8988T (cell line): ENCODE results near the gene TBCD.

Experiments
- DNase-seq: peaks from one replicate; pipeline ENCODE4 v3.0.0; 2011

TBCD gene

GRCh38 chr17:82793974-82794630 is 42.2 kb downstream of the TBCD start:
- DNase-seq, result no peak

- DNase-seq, result no peak
Observed at GRCh38 chr17:82794781-82795482, 43.1 kb downstream of the TBCD start.

GRCh38 chr17:82795615-82796014 is 43.8 kb downstream of the TBCD start:
- DNase-seq, result no peak

- no peak for DNase-seq
Observed at GRCh38 chr17:82797061-82797460, 45.2 kb downstream of the TBCD start.

- DNase-seq, result no peak
Observed at GRCh38 chr17:82798752-82799151, 46.9 kb downstream of the TBCD start.

- no peak for DNase-seq
Observed at GRCh38 chr17:82799591-82799990, 47.7 kb downstream of the TBCD start.

GRCh38 chr17:82800885-82801284 is 49.0 kb downstream of the TBCD start:
- DNase-seq, result no peak

- no peak for DNase-seq
Observed at GRCh38 chr17:82801377-82801970, 49.6 kb downstream of the TBCD start.

- no peak for DNase-seq
Observed at GRCh38 chr17:82802075-82802780, 50.4 kb downstream of the TBCD start.

GRCh38 chr17:82803185-82803584 is 51.3 kb downstream of the TBCD start:
- DNase-seq, result no peak

- no peak for DNase-seq
Observed at GRCh38 chr17:82803606-82804005, 51.7 kb downstream of the TBCD start.

GRCh38 chr17:82804442-82805191 is 52.8 kb downstream of the TBCD start:
- DNase-seq, result no peak

- no peak for DNase-seq
Observed at GRCh38 chr17:82805254-82805653, 53.4 kb downstream of the TBCD start.

GRCh38 chr17:82805823-82806222 is 54.0 kb downstream of the TBCD start:
- no peak for DNase-seq

GRCh38 chr17:82806645-82807044 is 54.8 kb downstream of the TBCD start:
- DNase-seq, result no peak

GRCh38 chr17:82807101-82807500 is 55.2 kb downstream of the TBCD start:
- no peak for DNase-seq

- no peak for DNase-seq
Observed at GRCh38 chr17:82807562-82807961, 55.7 kb downstream of the TBCD start.

- DNase-seq, result no peak
Observed at GRCh38 chr17:82808006-82808405, 56.1 kb downstream of the TBCD start.

- no peak for DNase-seq
Observed at GRCh38 chr17:82808921-82809905, 57.3 kb downstream of the TBCD start.

GRCh38 chr17:82810644-82811430 is 59.0 kb downstream of the TBCD start:
- DNase-seq, result no peak

GRCh38 chr17:82812058-82812457 is 60.2 kb downstream of the TBCD start:
- no peak for DNase-seq
